ENCODE results near the gene PSMC1. TPM values are rescaled to one million over a fixed set of nuclear protein-coding genes. Genes with fewer than 3 reads are reported as not detected.

PSMC1 gene
- total RNA-seq, 1 donor from 2014 or later = 84.5 TPM

DNA sequence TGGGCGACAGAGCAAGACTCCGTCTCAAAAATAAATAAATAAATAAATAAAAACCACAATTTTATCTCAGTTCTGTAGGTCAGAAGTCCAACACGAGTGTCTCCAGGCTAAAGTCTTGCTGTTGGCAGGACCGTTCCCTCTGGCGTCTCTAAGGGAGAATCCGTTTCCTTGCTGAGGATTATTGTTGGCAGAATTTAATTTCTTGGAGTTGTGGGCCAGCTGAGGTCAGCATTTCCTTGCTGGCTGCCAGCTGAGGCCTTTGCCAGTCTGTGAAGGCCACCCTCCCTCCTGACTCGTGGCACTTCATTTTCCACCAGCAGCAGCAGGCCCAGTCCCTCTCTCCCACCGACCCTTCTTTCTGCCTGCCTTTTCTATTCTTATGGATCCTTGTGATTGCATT is 17.2 kb downstream of the PSMC1 start:
- H3K27me3 Mint-ChIP-seq (ENCODE audit: low read depth) = no peaks in the 10 kb centered on the region
- DNase-seq (ENCODE audit: low spot score in 2 of 2, unreplicated experiment in 2 of 2) = no peak
- no peaks in the 10 kb centered on the region for H3K9me3 Mint-ChIP-seq

DNA sequence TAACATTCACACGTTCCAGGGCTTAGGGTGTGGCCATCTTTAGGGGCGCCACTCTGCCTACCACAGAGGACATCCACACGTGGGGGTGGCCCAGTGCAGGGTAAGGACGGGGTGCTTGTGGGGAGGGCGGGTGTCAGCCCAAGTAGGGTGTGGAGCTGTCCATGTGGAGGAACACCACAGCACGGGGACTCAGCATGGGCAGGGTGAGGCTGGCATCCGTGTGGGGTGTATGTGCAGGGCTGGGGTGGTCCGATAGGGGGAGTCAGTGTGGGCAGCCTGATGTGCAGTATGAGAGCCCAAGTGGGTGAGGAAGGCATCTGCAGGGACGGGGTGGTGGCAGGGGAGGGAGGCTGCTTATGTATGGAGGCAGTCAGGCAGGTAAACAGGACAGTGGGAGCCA is 17.7 kb downstream of the PSMC1 start:
- H3K27ac Mint-ChIP-seq = peak overlapping the region; percentile 15
- no peak overlapping the region for H3K4me3 Mint-ChIP-seq
- no peaks in the 10 kb centered on the region for H3K9me3 Mint-ChIP-seq
- H3K4me1 Mint-ChIP-seq = no peaks in the 10 kb centered on the region
- no peaks in the 10 kb centered on the region for H3K27me3 Mint-ChIP-seq (ENCODE audit: low read depth)
- no peak for TF ChIP-seq CTCF (IDR thresholded peaks at IDR 0.05; ENCODE audit: unreplicated experiment)
- H3K36me3 Mint-ChIP-seq = peaks cover 27% of the 10 kb centered on the region
- DNase-seq (ENCODE audit: low spot score in 2 of 2, unreplicated experiment in 2 of 2) = no peak

More for the DNA sequence above, 17.2 kb downstream of the PSMC1 start:
- Mint-ChIP-seq H3K4me1 (no peaks in the 10 kb centered on the region), H3K36me3 (peaks cover 31% of the 10 kb centered on the region), H3K4me3 (no peak overlapping the region), H3K27ac (peak overlapping the region; percentile 15)
- no peak for TF ChIP-seq CTCF (IDR thresholded peaks at IDR 0.05; ENCODE audit: unreplicated experiment)

DNA sequence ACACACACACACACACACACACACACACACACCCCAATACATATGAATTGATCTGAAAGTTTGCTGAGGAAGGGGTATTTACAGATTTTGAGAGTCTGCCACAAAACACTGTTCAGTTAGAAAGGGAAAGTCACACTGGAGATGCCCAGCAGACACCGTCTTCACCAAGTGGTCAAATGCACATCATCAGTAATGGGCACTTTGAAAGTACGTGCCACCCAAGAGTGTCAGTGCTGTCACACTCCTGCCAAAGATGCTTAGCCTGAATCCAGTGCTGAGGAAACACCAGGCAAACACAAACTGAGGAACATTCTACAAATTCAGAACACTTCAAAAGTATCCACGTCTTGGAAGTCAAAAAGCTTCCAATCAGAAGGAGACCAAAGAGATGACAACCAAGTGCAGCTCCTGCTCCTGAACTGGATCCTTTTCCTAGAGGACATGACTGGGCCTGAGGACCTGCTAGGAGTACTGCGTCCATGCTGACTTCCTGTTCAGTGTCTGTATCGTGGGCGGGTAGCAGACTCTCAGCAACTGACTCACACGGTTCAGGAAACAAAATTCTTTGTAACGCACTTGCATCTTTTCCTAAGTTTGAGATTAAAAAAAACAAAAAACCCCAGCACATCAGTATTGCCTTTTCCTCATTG is 18.6 kb downstream of the PSMC1 start:
- no peaks in the 10 kb centered on the region for H3K9me3 Mint-ChIP-seq
- no peak for TF ChIP-seq CTCF (IDR thresholded peaks at IDR 0.05; ENCODE audit: unreplicated experiment)
- peak overlapping the region; percentile 23 for H3K27ac Mint-ChIP-seq
- no peak for DNase-seq (ENCODE audit: low spot score in 2 of 2, unreplicated experiment in 2 of 2)
- H3K4me3 Mint-ChIP-seq = no peak overlapping the region
- no peaks in the 10 kb centered on the region for H3K27me3 Mint-ChIP-seq (ENCODE audit: low read depth)
- no peaks in the 10 kb centered on the region for H3K4me1 Mint-ChIP-seq
- peaks cover 21% of the 10 kb centered on the region for H3K36me3 Mint-ChIP-seq

DNA sequence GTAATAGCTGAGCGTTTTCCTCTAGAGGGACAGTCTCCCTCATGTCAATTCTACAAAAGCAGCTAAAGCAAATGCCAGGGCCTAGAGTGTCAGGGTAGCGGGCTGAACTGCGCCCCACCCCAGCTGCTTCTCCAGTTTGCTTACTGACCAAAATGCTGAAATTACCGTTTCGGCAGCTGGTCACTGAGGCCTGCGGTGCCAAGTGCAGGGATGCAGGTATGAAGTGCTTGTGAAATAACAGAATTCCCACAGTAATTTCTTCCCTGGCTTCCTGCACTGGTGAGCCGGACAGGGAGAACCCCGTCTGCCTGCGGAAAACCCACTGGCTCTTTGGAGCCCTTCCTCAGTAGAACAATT is 19.1 kb downstream of the PSMC1 start:
- no peak for TF ChIP-seq CTCF (IDR thresholded peaks at IDR 0.05; ENCODE audit: unreplicated experiment)
- no peak overlapping the region for H3K4me3 Mint-ChIP-seq
- no peaks in the 10 kb centered on the region for H3K9me3 Mint-ChIP-seq
- peaks cover 18% of the 10 kb centered on the region for H3K36me3 Mint-ChIP-seq
- no peaks in the 10 kb centered on the region for H3K4me1 Mint-ChIP-seq
- no peak overlapping the region for H3K27ac Mint-ChIP-seq
- H3K27me3 Mint-ChIP-seq (ENCODE audit: low read depth) = no peaks in the 10 kb centered on the region
- DNase-seq (ENCODE audit: low spot score in 2 of 2, unreplicated experiment in 2 of 2) = no peak

GRCh38 chr14:90275820-90276219 is 19.5 kb downstream of the PSMC1 start:
- no peak overlapping the region for H3K27ac Mint-ChIP-seq

More at GRCh38 chr14:90275820-90276219, 19.5 kb downstream of the PSMC1 start:
- Mint-ChIP-seq H3K9me3 (no peaks in the 10 kb centered on the region), H3K4me1 (no peaks in the 10 kb centered on the region), H3K4me3 (no peak overlapping the region), H3K27me3 (ENCODE audit: low read depth) (no peaks in the 10 kb centered on the region), H3K36me3 (peaks cover 18% of the 10 kb centered on the region)
- DNase-seq (ENCODE audit: low spot score in 2 of 2, unreplicated experiment in 2 of 2) = no peak
- TF ChIP-seq CTCF (IDR thresholded peaks at IDR 0.05; ENCODE audit: unreplicated experiment) = no peak

Measured in mesothelial cell of epicardium (in vitro differentiated cells).